ENCODE data around the gene AUTS2.

- no peak for TF ChIP-seq CTCF (IDR thresholded peaks at IDR 0.05)
- TF ChIP-seq POLR2AphosphoS5 (IDR thresholded peaks at IDR 0.05) = no peak
- no peak for TF ChIP-seq POLR2A (IDR thresholded peaks at IDR 0.05)
Measured at GRCh38 chr7:70621954-70622600, 1023.8 kb downstream of the AUTS2 start.
